Activated CD8-positive, alpha-beta memory T cell treated with anti-CD3 and anti-CD28 coated beads for 1 hour (primary cell): ENCODE data around the gene ANKRD29.
"Not testable (repeated sequence)": the region's sequence is repeated elsewhere in the genome, so short reads cannot be mapped to it uniquely, and the experiment has no call there.

Source experiments
- DNase-seq, 2 donors: peaks; one replicate each; pipeline ENCODE4 v3.0.0-alpha.2; 2020; ENCODE audit warnings: low read depth in 1 of 2; ENCODE audit errors: extremely low read depth in 1 of 2

The ANKRD29 gene

DNA sequence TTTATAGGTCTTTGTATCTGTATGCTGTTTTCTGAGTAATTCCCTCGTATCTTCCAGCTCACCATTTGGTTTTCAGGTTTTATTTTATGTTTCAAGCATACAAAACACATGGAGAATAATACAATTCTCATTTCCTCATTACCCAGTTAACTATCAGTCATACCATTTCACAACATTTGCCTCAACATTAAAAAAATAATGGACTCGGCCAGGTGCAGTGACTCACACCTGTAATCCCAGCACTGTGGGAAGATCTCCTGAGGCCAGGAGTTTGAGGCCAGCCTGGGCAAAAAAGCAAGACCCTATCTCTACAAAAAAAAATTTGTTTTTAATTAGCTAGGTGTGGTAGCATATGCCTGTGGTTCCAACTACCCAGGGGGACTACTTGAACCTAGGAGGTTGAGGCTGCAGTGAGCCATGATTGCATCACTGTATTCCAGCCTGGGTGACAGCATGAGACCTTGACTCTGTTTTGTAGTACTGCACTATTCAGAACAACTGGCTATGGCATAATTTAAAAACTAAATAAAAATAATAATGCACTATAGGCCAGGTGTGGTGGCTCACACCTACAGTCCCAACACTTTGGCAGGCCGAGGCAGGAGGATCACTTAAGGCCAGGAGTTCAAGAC lies 96.7 kb downstream of the ANKRD29 start:
- DNase-seq = no peak

DNA sequence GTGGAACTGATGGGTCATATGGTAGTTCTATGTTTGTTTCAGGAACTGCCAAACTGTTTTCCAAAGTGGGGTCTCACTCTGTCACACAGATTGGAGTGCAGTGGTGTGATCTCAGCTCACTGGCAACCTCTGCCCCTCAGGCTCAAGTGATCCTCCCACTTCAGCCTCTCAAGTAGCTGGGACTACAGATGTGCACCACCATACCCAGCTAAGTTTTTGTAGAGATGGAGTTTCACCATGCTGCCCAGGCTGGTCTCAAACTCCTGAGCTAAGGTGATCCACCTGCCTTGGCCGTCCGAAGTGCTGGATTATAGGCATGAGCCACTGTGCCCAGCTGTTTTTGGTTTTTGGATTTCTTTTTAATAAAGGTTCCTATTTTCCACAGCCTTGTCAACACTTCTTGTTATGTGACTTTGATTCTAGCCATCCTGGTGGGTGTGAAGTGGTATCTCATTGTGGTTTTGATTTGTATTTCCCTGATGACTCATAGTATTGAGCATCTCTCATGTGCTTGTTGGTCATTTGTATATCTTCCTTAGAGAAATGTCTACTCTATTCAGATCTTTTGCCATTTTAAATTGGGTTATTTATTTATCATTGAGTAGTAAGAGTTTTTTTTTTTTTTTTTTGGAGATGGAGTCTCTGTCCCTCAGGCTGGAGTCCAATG lies 99.2 kb downstream of the ANKRD29 start:
- DNase-seq = no peak

DNA sequence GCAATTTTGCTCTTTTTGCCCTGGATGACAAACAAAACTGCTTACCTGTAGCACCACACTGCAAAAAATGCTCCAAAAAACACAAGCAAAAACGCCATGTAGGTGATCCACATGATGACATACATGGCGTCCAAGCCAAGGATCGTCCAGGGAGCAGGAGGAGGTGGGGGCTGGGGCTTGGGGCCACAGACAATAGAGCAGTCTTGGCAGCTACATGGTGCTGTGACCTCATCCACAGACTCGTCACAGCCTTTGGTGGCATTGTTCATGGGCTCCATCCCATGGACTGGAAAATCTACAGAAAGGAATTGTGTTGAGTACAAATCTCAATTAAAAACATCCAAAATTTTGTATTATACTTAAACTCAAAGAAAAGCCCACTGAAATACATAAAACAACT lies 102.5 kb downstream of the ANKRD29 start:
- no peak for DNase-seq

DNA sequence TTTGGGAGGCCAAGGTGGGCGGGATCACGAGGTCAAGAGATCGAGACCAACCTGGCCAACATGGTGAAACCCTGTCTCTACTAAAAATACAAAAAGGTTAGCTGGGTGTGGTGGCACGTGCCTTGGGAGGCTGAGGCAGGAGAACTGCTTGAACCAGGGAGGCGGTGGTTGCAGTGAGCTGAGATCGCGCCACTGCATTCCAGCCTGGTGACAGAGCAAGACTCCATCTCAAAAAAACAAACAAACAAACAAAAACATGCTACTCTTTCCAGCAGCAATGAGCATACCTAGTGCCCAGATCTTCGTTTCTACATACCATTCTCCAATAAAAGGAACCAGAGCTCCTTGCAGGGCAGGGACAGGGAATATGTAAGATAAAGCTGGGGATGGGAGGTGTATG lies 105.2 kb downstream of the ANKRD29 start:
- DNase-seq = not testable (repeated sequence)

DNA sequence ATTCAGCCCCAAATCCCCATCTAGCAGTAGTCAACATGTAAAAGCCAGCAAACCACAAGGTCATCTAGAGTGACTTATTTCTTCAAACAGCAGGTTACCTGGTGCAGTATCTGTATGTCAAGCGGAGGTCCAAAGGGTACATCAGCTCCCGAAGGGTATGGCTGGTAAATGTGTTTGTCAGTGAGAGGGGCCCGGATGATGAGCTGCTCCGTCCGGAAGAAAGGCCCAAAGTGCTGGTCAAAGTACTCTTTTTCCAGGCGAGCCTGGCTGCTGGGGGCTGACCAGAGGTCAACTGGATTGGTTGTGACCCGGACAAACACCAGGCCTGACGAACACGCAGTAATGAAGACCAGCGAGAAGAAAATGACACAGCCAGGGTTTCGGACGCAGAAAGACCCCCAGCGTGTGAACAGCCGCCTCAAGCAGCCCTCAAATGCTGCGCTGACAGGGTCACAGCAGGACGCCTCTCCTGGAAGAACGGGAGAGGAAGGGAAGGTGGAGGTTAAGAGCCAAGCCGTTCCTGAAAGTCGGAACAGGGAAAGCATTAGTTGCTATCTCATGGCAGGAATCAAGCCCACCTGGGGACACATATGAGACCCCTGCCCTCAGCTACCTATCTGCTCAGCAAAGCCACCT lies 106.4 kb downstream of the ANKRD29 start:
- no peak for DNase-seq

DNA sequence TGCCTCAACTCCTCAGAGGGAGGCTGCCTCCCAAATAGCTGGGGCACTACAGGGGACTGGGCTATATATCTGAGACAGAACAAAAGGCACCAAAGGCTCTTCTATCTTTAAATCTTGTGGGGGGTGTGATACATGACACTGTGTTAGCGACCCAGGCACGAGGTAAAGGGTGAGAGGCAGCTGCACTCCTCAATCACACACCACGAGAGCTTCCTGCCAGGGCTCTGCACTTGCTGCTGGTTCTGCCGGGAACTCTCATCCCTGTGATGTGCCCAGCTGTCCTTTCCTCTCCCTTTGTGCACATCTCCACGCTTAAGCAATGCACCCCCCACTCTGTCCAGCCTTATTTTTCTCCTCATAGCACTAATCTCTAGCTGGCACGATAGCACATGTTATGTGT lies 108.8 kb downstream of the ANKRD29 start:
- no peak for DNase-seq

DNA sequence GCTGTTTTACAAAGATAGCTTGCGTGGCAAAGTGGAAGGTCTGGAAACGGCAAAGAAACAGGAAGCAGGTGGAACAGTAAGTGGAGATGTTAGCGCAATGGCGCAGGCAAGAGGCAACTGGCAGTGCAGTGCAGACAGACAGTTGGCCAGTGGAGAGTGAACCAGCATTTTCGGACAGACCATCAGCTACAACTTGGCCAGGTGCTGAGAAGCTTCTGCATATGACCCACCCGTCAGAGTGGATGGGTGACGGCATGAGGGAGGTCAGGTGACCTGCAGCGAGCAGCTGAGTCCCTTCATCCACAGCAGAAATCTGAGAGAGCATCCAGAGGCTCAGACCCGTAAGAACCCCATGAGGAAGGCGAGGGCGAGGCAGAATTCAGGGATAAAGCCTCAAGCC lies 110.2 kb downstream of the ANKRD29 start:
- no peak for DNase-seq

DNA sequence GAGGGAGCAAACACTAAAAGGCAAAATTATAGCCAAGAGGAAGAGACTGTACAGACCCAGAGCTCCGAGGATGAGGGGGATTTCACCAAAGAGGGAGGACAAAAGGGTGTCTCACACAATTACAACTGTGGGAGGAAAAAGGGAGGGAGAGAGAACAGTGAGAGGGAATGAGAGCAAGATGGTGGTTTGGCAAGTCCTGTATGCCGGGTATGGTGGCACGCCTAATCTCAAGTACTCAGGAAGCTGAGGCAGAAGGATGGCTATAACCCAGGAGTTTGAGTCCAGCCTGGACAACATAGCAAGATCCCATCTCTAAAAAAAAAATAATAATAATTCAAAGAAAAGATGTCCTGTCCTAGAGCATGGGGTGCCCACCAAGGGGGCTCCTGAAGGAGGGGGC lies 110.7 kb downstream of the ANKRD29 start:
- DNase-seq = no peak

DNA sequence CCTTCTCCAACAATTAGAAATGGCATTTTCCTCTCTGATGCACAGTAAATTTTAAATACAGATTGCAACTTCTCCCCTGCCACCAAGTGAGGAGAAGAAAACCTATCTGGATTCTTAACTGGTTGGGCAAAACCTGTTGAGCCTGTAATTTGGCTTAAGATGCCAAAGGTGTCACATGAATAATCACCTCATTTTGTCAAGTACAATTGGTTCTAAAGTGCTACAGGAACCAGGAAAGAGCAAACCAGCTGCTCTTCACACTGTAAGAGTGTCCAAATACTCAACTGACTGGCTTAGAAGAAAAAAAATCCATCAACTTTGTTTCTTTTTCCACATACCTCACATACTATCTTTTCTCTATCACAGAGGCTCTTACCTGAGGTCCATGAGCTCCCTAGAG lies 111.8 kb downstream of the ANKRD29 start:
- no peak for DNase-seq
